ENCODE measurements around the gene LSMEM2. TPM values are rescaled to one million over a fixed set of nuclear protein-coding genes. Genes with fewer than 3 reads are reported as not detected.
A peak's percentile ranks its signal among the peaks of the same experiment; 100 is the strongest.
"Not testable (repeated sequence)": the region's sequence is repeated elsewhere in the genome, so short reads cannot be mapped to it uniquely, and the experiment has no call there.

Gene LSMEM2
- total RNA-seq, 1 experiment from 2014 or later: not detected

GRCh38 chr3:50245831-50246516 lies 32.9 kb upstream of the LSMEM2 start:
- DNase-seq (ENCODE audit: low spot score): no peak

GRCh38 chr3:50246517-50246954 lies 32.4 kb upstream of the LSMEM2 start:
- DNase-seq (ENCODE audit: low spot score): peak; percentile 99

- peak; percentile 83 for DNase-seq (ENCODE audit: low spot score)
Measured at GRCh38 chr3:50248387-50248786, 30.5 kb upstream of the LSMEM2 start.

GRCh38 chr3:50249457-50249856 lies 29.4 kb upstream of the LSMEM2 start:
- DNase-seq (ENCODE audit: low spot score): no peak

GRCh38 chr3:50250514-50250913 lies 28.4 kb upstream of the LSMEM2 start:
- DNase-seq (ENCODE audit: low spot score): no peak

GRCh38 chr3:50251220-50251619 lies 27.7 kb upstream of the LSMEM2 start:
- peak; percentile 96 for DNase-seq (ENCODE audit: low spot score)

GRCh38 chr3:50254577-50255250 lies 24.2 kb upstream of the LSMEM2 start:
- no peak for DNase-seq (ENCODE audit: low spot score)

GRCh38 chr3:50255251-50255615 lies 23.7 kb upstream of the LSMEM2 start:
- no peak for DNase-seq (ENCODE audit: low spot score)

- no peak for DNase-seq (ENCODE audit: low spot score)
Measured at GRCh38 chr3:50256978-50257890, 21.7 kb upstream of the LSMEM2 start.

- no peak for DNase-seq (ENCODE audit: low spot score)
Measured at GRCh38 chr3:50258029-50258680, 20.7 kb upstream of the LSMEM2 start.

GRCh38 chr3:50258979-50259378 lies 19.9 kb upstream of the LSMEM2 start:
- DNase-seq (ENCODE audit: low spot score): no peak

GRCh38 chr3:50259432-50260026 lies 19.4 kb upstream of the LSMEM2 start:
- no peak for DNase-seq (ENCODE audit: low spot score)

- peak; percentile 84 for DNase-seq (ENCODE audit: low spot score)
Measured at GRCh38 chr3:50260027-50260941, 18.6 kb upstream of the LSMEM2 start.

GRCh38 chr3:50260942-50261441 lies 17.9 kb upstream of the LSMEM2 start:
- DNase-seq (ENCODE audit: low spot score): no peak

- no peak for DNase-seq (ENCODE audit: low spot score)
Measured at GRCh38 chr3:50261505-50261904, 17.4 kb upstream of the LSMEM2 start.

- DNase-seq (ENCODE audit: low spot score): not testable (repeated sequence)
Measured at GRCh38 chr3:50262200-50262599, 16.7 kb upstream of the LSMEM2 start.

- no peak for DNase-seq (ENCODE audit: low spot score)
Measured at GRCh38 chr3:50262778-50263177, 16.1 kb upstream of the LSMEM2 start.

- DNase-seq (ENCODE audit: low spot score): no peak
Measured at GRCh38 chr3:50263478-50264382, 15.2 kb upstream of the LSMEM2 start.

- DNase-seq (ENCODE audit: low spot score): peak; percentile 96
Measured at GRCh38 chr3:50264383-50264963, 14.4 kb upstream of the LSMEM2 start.

Data from A172 (cell line).